ENCODE data around the gene NEUROG1.

NEUROG1 gene

GRCh38 chr5:135535820-135536801 is at the start of gene NEUROG1:
Gene NEUROG1, minus strand, starts transcription at chr5:135535964. Its CDS starts 274 bp downstream, at chr5:135535690.
- H3K36me3 Mint-ChIP-seq (ENCODE audit: low read depth): no peaks in the 10 kb centered on the region
- peaks cover 100% of the 10 kb centered on the region for H3K27me3 Mint-ChIP-seq (ENCODE audit: low read depth)
- H3K4me3 Mint-ChIP-seq: peak within 1 kb of the TSS; percentile 17 to 63 (median 29)
- peaks cover 14% of the 10 kb centered on the region for H3K9me3 Mint-ChIP-seq
- no peak within 1 kb of the TSS for H3K27ac Mint-ChIP-seq
- H3K4me1 Mint-ChIP-seq: peaks cover 12% of the 10 kb centered on the region
- TF ChIP-seq CTCF (IDR thresholded peaks at IDR 0.05; ENCODE audit: unreplicated experiment in 3 of 3): no peak

GRCh38 chr5:135584918-135585317 is 49.2 kb upstream of the NEUROG1 start:
- TF ChIP-seq CTCF (IDR thresholded peaks at IDR 0.05; ENCODE audit: unreplicated experiment in 3 of 3): no peak
- Mint-ChIP-seq H3K9me3 (no peaks in the 10 kb centered on the region), H3K27ac (no peak overlapping the region), H3K4me3 (no peak overlapping the region), H3K36me3 (ENCODE audit: low read depth) (no peaks in the 10 kb centered on the region), H3K4me1 (no peaks in the 10 kb centered on the region), H3K27me3 (ENCODE audit: low read depth) (peaks cover 54% of the 10 kb centered on the region)

GRCh38 chr5:135584276-135584675 is 48.5 kb upstream of the NEUROG1 start:
- no peaks in the 10 kb centered on the region for H3K36me3 Mint-ChIP-seq (ENCODE audit: low read depth)
- peaks cover 60% of the 10 kb centered on the region for H3K27me3 Mint-ChIP-seq (ENCODE audit: low read depth)
- H3K4me3 Mint-ChIP-seq: no peak overlapping the region
- TF ChIP-seq CTCF (IDR thresholded peaks at IDR 0.05; ENCODE audit: unreplicated experiment in 3 of 3): no peak
- peaks cover under 1% of the 10 kb centered on the region for H3K4me1 Mint-ChIP-seq
- no peak overlapping the region for H3K27ac Mint-ChIP-seq
- H3K9me3 Mint-ChIP-seq: no peaks in the 10 kb centered on the region

- Mint-ChIP-seq H3K9me3 (no peaks in the 10 kb centered on the region), H3K27ac (no peak overlapping the region), H3K4me3 (no peak overlapping the region), H3K27me3 (ENCODE audit: low read depth) (peaks cover 80% of the 10 kb centered on the region), H3K4me1 (peaks cover 6% of the 10 kb centered on the region), H3K36me3 (ENCODE audit: low read depth) (no peaks in the 10 kb centered on the region)
- no peak for TF ChIP-seq CTCF (IDR thresholded peaks at IDR 0.05; ENCODE audit: unreplicated experiment in 3 of 3)
These were observed 46.5 kb upstream of the NEUROG1 start for GRCh38 chr5:135582099-135582781.

GRCh38 chr5:135578685-135579341 is 43.0 kb upstream of the NEUROG1 start, which contains the start of gene CXCL14:
Gene CXCL14, minus strand, starts transcription at chr5:135578991. Its CDS starts 213 bp downstream, at chr5:135578778.
- H3K4me1 Mint-ChIP-seq: peaks cover 11% of the 10 kb centered on the region
- no peaks in the 10 kb centered on the region for H3K9me3 Mint-ChIP-seq
- TF ChIP-seq CTCF (IDR thresholded peaks at IDR 0.05; ENCODE audit: unreplicated experiment in 3 of 3): no peak
- H3K27me3 Mint-ChIP-seq (ENCODE audit: low read depth): peaks cover 95% of the 10 kb centered on the region
- no peaks in the 10 kb centered on the region for H3K36me3 Mint-ChIP-seq (ENCODE audit: low read depth)
- H3K27ac Mint-ChIP-seq: no peak within 1 kb of the TSS
- peak within 1 kb of the TSS; percentile 78 to 81 (median 79) for H3K4me3 Mint-ChIP-seq

Measured in nephron (organoid).